Measurements from ENCODE around the gene TRAPPC11.

Gene TRAPPC11

DNA sequence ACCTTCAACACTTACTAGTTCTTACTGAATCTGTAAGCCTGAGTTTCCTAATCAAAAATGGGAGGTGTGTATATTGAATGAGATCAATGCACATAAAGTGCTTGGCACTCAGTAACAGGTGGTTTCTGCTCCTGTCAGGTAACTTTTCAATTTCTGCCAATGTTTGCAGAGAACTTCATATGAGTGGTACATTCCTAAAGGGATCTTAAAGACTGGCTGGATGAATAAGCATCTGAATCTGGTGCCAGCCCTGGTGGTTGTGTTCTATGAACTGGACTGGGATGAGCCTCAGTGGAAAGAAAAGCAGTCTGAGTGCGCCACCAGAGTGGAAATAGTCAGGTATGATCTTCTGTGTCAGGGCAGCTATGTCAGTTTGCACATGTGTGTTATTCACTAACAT lies 7.0 kb downstream of the TRAPPC11 start:
- DNase-seq (ENCODE audit: insufficient read length, low spot score) (no peak), FAIRE-seq (no peak)
- no peak for TF ChIP-seq POLR2A (IDR thresholded peaks at IDR 0.05; ENCODE audit: low read depth, low read length)

DNA sequence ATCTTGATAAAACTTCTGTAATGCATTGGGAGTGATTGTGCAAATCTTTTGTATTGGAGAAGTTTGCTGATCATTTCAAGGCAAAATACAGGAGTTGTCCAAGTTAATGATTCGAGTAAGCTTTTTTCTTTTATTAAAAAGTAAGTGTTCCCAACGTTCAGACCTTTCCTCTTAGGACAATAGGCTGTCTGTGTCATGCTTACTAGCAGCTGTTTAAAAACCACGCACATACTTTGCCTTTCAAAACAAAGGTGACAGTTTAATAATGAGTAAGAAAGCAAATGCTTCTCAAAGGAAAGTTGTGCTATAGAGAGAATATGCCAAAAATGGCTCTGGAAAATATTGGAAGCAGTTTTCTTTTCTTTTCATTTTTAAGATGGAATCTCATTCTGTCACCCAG lies 11.2 kb downstream of the TRAPPC11 start:
- no peak for TF ChIP-seq POLR2A (IDR thresholded peaks at IDR 0.05; ENCODE audit: low read depth, low read length)
- no peak for DNase-seq (ENCODE audit: insufficient read length, low spot score)
- FAIRE-seq: no peak

DNA sequence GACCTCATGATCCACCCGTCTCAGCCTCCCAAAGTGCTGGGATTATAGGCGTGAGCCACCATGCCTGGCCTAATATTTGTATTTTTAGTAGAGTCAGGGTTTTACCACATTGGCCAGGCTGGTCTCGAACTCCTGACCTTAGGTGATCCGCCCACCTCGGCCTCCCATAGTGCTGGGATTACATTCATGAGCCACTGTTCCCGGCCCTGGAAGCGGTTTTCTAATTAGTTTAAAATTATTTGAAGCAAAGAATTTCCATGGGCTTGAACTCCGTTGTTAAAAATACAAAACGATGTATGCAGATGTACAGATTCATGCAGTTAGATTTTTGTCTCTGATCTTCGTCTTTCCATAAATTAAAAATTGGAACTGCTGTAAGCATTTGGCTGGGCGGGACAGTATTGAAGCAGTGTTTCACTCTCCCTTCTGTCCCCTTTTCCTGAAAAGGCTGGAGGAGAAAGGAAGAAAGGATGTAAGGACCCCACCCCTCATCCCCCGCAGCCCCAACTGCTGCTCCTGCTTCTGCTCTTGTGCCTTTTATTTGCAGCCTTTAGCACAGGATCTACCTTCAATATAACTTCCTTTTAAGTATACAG lies 12.0 kb downstream of the TRAPPC11 start:
- FAIRE-seq: no peak
- no peak for TF ChIP-seq POLR2A (IDR thresholded peaks at IDR 0.05; ENCODE audit: low read depth, low read length)

DNA sequence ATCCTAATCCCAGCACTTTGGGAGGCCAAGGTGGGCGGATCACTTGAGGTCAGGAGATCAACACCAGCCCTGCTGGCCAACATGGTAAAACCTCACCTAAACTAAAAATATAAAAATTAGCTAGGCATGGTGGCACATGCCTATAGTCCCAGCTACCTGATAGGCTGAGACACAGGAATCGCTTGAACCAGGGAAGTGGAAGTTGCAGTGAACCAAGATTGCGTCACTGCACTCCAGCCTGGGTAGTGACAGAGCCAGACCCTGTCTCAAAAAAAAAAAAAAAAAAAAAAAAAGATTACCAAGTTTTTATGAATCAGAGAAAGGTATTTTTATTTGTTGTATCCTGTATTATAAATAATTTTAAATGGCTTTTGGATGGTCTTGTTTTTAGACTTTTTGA lies 15.1 kb downstream of the TRAPPC11 start:
- FAIRE-seq: no peak
- DNase-seq (ENCODE audit: insufficient read length, low spot score): no peak
- no peak for TF ChIP-seq POLR2A (IDR thresholded peaks at IDR 0.05; ENCODE audit: low read depth, low read length)

More for the DNA sequence above, 12.0 kb downstream of the TRAPPC11 start:
- DNase-seq (ENCODE audit: insufficient read length, low spot score): no peak

DNA sequence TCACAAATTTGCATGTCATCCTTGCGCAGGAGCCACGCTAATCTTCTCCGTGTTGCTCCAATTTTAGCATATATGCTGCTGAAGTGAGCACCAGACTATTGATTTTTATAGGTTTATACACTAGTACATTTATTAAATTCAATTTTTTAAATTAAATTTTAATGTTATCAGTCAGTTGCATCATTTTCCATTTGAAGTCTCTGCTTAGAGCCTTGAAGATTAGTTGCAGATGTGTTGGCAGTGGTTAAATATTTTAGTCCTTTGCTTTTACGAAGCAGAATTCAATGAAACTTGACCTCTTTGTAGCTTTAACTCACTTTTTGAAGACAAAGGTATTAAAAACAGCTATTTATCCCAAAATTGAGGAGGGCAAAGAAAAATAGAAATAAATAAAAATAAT lies 16.5 kb downstream of the TRAPPC11 start:
- no peak for FAIRE-seq
- no peak for TF ChIP-seq POLR2A (IDR thresholded peaks at IDR 0.05; ENCODE audit: low read depth, low read length)
- no peak for DNase-seq (ENCODE audit: insufficient read length, low spot score)

DNA sequence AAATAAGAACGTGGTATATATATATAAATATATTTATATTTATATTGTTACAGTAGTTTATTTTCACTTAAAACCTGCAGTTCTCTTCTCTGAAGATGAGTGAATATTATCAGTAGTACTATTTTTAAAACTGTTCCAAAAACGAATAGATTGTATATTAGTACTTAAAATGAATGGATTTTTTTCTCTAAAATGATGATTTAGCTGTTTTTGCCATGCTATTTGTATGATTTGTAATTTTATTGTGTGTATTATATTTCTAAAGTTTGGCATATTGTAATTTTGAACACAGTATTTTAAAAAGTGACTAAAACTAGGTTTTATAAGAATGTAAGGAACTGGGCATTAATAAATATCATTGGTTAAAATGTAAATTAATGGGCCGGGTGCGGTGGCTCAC lies 22.0 kb downstream of the TRAPPC11 start:
- FAIRE-seq (no peak), DNase-seq (ENCODE audit: insufficient read length, low spot score) (no peak)
- TF ChIP-seq POLR2A (IDR thresholded peaks at IDR 0.05; ENCODE audit: low read depth, low read length): no peak

DNA sequence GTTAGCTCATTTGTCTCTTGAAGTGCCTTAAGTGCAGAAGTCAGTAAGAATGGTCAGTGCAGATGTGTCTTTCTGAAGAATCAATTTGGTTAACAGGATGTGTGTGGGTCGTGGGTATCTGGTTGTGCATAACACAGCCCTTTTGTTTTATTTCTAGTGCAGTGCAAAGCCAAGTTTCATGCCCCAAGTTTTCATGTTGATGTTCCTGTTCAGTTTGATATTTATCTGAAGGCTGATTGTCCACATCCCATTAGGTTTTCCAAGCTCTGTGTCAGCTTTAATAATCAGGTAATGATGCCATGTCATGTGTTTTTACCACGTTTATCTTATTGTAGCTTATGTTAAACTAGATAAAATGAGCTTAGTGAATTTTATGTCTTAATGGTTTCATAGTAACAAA lies 27.4 kb downstream of the TRAPPC11 start:
- no peak for TF ChIP-seq POLR2A (IDR thresholded peaks at IDR 0.05; ENCODE audit: low read depth, low read length)
- DNase-seq (ENCODE audit: insufficient read length, low spot score): no peak
- no peak for FAIRE-seq

DNA sequence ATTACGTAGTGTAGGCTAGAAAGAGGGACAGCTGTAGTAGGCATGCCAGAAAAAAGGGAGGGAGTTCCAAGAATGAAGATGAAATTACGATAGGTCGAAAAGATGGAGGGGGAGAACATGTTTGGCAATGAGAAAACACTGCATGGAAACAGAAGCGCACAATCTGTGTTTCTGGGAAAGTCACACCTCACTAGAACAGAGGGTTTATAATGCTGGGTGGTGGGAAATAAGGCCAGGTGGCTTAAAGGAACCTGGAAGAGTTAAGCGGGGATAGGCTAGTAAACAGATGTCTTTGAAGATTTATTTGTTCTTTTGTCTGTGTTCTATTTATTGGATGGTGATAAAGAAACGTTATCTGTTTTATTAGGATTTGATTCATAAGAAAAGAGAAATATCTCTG lies 29.1 kb downstream of the TRAPPC11 start:
- no peak for TF ChIP-seq POLR2A (IDR thresholded peaks at IDR 0.05; ENCODE audit: low read depth, low read length)
- no peak for FAIRE-seq
- no peak for DNase-seq (ENCODE audit: insufficient read length, low spot score)

DNA sequence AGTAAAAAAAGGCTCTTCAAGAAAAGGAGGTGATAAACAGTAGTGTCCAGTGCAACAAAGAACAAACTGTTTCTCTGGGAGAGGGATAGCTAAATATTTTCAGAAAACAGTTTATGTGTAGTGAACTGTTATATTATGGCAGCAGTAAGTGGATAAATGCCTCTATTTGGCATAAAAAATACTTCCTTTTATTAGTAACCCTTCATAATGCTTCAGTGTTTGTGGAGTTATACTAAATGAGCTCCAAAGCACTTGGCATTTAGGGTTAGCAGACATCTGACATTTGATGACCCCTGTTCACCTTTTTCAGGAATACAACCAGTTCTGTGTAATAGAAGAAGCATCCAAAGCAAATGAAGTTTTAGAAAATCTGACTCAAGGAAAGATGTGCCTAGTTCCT lies 31.9 kb downstream of the TRAPPC11 start:
- DNase-seq (ENCODE audit: insufficient read length, low spot score) (no peak), FAIRE-seq (no peak)
- TF ChIP-seq POLR2A (IDR thresholded peaks at IDR 0.05; ENCODE audit: low read depth, low read length): no peak

DNA sequence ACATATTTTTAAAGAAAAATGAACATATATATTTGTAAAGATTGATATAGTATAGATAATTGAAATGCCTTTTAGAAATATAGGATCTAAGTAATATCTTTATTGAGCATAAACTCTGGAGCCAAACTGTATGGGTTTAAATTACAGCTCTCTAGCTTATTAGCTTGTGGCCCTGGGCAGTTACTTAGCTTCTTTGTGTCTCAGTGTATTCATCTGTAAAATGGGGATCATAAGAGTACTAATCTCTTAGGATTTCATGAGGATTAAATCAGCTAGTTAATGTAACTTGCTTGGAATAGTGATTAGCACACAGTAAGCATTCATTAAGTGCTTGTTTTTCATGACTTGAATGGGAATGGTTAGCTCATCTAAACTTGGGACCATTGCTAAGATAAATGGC lies 32.8 kb downstream of the TRAPPC11 start:
- FAIRE-seq: no peak
- TF ChIP-seq POLR2A (IDR thresholded peaks at IDR 0.05; ENCODE audit: low read depth, low read length): no peak

DNA sequence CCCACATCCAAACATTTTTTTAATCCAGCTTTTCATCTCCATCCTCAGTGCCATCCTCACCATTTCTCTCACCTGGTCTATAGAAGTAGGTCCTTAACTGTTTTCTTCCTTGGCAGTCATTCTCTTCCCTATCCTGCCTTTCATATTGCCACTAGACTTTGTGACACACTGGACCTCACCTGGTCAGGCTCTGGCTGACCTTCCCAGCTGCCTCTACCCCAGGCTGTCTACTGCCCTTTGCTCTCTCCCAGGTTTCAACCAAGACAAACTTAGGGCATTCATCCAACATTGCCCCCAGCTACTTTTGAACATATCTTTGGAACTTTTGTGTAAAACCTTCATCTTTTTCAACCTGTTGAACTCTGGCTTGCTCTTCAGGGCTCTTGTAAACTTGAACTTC lies 39.8 kb downstream of the TRAPPC11 start:
- FAIRE-seq (no peak), DNase-seq (ENCODE audit: insufficient read length, low spot score) (no peak)

More for the DNA sequence above, 32.8 kb downstream of the TRAPPC11 start:
- DNase-seq (ENCODE audit: insufficient read length, low spot score): no peak

DNA sequence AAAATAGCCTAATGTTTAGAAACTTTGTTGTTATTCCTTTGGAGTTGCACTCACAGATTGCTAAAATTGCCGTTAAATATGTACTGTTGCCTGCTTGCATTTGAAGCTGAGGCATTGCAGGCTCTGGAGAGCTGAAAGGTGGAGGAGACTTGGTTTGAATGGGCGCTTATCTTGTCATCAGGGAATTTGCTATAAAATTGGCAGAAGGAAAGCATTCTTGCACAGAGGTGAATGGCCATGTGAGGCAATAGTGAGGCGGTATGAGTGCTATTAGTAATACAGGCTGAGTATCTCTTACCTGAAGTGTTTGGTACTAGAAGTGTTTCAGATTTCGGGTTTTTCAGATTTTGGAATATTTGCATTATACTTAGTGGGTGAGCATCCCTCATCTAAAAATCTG lies 41.3 kb downstream of the TRAPPC11 start:
- DNase-seq (ENCODE audit: insufficient read length, low spot score) (no peak), FAIRE-seq (no peak)
- TF ChIP-seq POLR2A (IDR thresholded peaks at IDR 0.05; ENCODE audit: low read depth, low read length): no peak

More for the DNA sequence above, 39.8 kb downstream of the TRAPPC11 start:
- no peak for TF ChIP-seq POLR2A (IDR thresholded peaks at IDR 0.05; ENCODE audit: low read depth, low read length)

DNA sequence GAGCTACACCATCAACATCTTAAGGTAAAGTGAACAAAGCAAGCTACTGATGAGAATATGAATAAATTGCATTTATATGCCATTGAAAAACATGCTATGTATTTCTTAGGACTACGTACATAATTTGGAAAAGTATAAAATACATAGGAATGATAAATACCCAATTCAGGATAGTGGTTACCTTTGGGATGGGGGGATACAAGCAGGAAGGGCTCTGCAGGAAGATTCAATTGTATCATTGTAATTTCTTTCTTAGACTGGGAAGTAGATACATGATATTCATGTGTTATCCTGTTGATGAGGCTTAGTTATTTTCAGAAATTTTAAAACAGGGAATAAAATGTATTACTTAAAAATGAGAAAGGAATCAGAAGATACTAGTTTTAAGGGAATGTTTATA lies 43.4 kb downstream of the TRAPPC11 start:
- FAIRE-seq: no peak
- no peak for DNase-seq (ENCODE audit: insufficient read length, low spot score)
- no peak for TF ChIP-seq POLR2A (IDR thresholded peaks at IDR 0.05; ENCODE audit: low read depth, low read length)

DNA sequence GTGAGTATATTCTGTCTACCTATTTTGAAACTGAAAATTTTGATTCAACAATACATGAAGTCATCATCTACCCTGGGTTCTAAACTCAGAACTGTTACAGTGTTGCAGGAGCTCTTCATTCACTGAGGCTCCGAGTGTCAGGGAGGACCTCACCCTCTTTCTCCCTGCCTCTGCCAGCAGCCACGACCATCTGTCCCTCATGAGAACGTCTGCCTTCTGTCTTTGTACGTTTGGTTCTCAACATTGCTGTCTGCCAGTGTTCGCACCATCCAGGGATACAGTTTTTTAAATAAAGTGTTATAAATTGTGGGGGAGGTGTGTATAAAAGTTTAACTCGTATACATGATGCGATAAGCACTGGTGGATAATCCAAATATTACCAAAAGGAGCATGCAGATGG lies 55.5 kb downstream of the TRAPPC11 start:
- FAIRE-seq: no peak
- no peak for TF ChIP-seq POLR2A (IDR thresholded peaks at IDR 0.05; ENCODE audit: low read depth, low read length)
- no peak for DNase-seq (ENCODE audit: insufficient read length, low spot score)

DNA sequence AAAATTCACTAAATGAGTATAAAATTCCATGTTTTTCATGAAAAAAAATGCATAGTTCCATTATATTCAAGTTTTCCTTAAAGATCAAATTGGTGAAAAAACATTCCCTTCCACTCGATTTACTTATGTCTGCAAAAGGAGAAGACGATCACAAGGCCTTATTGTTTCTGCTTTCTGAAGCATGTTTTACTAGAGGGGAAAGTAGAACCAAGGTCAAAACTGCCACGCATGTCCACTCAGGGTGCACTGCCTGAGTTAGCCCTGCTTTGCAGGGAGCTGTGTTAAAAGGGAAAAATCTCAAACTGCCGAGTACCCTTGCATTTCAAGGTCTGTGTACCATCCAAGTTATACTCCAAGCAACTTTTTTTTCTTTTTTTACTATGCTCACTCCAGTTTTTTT lies 57.2 kb downstream of the TRAPPC11 start:
- TF ChIP-seq POLR2A (IDR thresholded peaks at IDR 0.05; ENCODE audit: low read depth, low read length): no peak
- DNase-seq (ENCODE audit: insufficient read length, low spot score) (no peak), FAIRE-seq (no peak)

DNA sequence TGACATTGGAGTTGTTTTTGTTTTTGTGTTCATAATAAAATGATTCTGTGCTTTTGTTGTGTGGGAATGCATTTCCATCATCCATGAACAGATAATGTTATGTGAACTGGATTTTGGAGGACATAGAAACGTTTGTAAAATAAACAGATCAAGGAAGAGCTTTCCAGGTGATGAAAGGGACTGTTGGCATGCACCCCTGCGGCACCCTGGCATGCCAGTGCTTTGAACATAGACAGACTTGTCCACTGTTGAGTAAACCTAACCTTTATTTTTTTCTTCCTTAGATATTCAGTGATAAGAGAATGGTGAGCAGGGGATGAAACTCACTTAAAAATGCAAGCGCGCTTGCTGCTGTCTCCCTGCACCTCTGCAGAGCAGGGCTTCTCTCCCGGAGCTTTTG lies 59.8 kb downstream of the TRAPPC11 start:
- no peak for FAIRE-seq
- no peak for DNase-seq (ENCODE audit: insufficient read length, low spot score)
- TF ChIP-seq POLR2A (IDR thresholded peaks at IDR 0.05; ENCODE audit: low read depth, low read length): no peak
